SK-MEL-5 (cell line): ENCODE results near the gene RAPGEFL1. TPM values are rescaled to one million over a fixed set of nuclear protein-coding genes. Genes with fewer than 3 reads are reported as not detected.
"Not testable (repeated sequence)": the region's sequence is repeated elsewhere in the genome, so short reads cannot be mapped to it uniquely, and the experiment has no call there.

Experiments used
- DNase-seq: peaks from one replicate; pipeline ENCODE4 v3.0.0-alpha.2; 2016; ENCODE audit warnings: low read depth, low spot score
- in situ Hi-C: cut with HindIII; loops from 2 replicates; pipeline ENCODE4 v1.10.0; 2016; ENCODE audit warnings: low sequenced_read_pairs, high pct_unique_total_duplicates, low pct_unique_long_range_greater_than_20kb
- small RNA-seq, 2 experiments: library from RNA; depleted of rRNA; stranded (forward); fragments of <200 nt; gene quantifications; one replicate each; pipeline ENCODE3, GENCODE V24; 2014
- total RNA-seq: library from RNA; depleted of rRNA; stranded (reverse); fragments of >200 nt; shearing (Covaris generic); gene quantifications from 2 replicates; pipeline ENCODE4 v1.2.3, GENCODE V29; 2014; rRNA removed

RAPGEFL1 gene
- total RNA-seq, 1 experiment from 2014 or later, result 2.4 TPM

- in situ Hi-C loops, result no loop called here
- DNase-seq, result no peak
These were observed 53.4 kb downstream of the RAPGEFL1 start for GRCh38 chr17:40230670-40231069.

- DNase-seq, in situ Hi-C loops: not testable (repeated sequence)
These were observed 54.7 kb downstream of the RAPGEFL1 start for GRCh38 chr17:40231928-40232327.

- in situ Hi-C loops, result no loop called here
- DNase-seq, result no peak
These were observed 64.1 kb downstream of the RAPGEFL1 start for GRCh38 chr17:40241252-40241834.

- in situ Hi-C loops, result no loop called here
- no peak for DNase-seq
These were observed 65.5 kb downstream of the RAPGEFL1 start for GRCh38 chr17:40242774-40243173.

GRCh38 chr17:40243761-40244160, 66.5 kb downstream of the RAPGEFL1 start:
- no peak for DNase-seq
- in situ Hi-C loops, result no loop called here

- no peak for DNase-seq
- in situ Hi-C loops, result no loop called here
These were observed 67.0 kb downstream of the RAPGEFL1 start for GRCh38 chr17:40244255-40244654.

Small RNA genes lying within 50 kb of the gene (small RNA-seq; reads per million reads assigned to genes)
- 0 reads per million in 2 experiments for gene MIR6867

Other genes with a start within 250 kb of the RAPGEFL1 start
- 32.4 and 33.7 TPM in 2 replicates for gene ORMDL3, start 249.9 kb upstream of the RAPGEFL1 start, total RNA-seq
- not detected in 2 replicates for gene LRRC3C, start 249.7 kb upstream of the RAPGEFL1 start, total RNA-seq
- gene GSDMA, start 214.5 kb upstream of the RAPGEFL1 start, total RNA-seq, result not detected in 2 replicates
- gene PSMD3, start 196.7 kb upstream of the RAPGEFL1 start, total RNA-seq, result 125 and 129 TPM in 2 replicates
- gene CSF3, start 162.0 kb upstream of the RAPGEFL1 start, total RNA-seq, result not detected in 2 replicates
- gene MED24, start 123.1 kb upstream of the RAPGEFL1 start, total RNA-seq, result 29.6 and 34.0 TPM in 2 replicates
- 14.3 and 15.9 TPM in 2 replicates for gene THRA, start 114.5 kb upstream of the RAPGEFL1 start, total RNA-seq
- gene NR1D1, start 76.9 kb upstream of the RAPGEFL1 start, total RNA-seq, result 2.1 and 2.4 TPM in 2 replicates
- gene MSL1, start 55.5 kb upstream of the RAPGEFL1 start, total RNA-seq, result 43.3 and 48.9 TPM in 2 replicates
- gene CASC3, start 36.9 kb upstream of the RAPGEFL1 start, total RNA-seq, result 26.4 and 32.0 TPM in 2 replicates
- 5.1 and 5.7 TPM in 2 replicates for gene WIPF2, start 41.8 kb downstream of the RAPGEFL1 start, total RNA-seq
- gene CDC6, start 110.4 kb downstream of the RAPGEFL1 start, total RNA-seq, result 54.7 TPM in 2 replicates
- 7.6 and 9.0 TPM in 2 replicates for gene RARA, start 131.7 kb downstream of the RAPGEFL1 start, total RNA-seq
- gene GJD3, start 187.3 kb downstream of the RAPGEFL1 start, total RNA-seq, result not detected in 2 replicates
- 114 and 117 TPM in 2 replicates for gene TOP2A, start 240.4 kb downstream of the RAPGEFL1 start, total RNA-seq